Measurements from ENCODE around the gene SUMO1.

SUMO1 gene

DNA sequence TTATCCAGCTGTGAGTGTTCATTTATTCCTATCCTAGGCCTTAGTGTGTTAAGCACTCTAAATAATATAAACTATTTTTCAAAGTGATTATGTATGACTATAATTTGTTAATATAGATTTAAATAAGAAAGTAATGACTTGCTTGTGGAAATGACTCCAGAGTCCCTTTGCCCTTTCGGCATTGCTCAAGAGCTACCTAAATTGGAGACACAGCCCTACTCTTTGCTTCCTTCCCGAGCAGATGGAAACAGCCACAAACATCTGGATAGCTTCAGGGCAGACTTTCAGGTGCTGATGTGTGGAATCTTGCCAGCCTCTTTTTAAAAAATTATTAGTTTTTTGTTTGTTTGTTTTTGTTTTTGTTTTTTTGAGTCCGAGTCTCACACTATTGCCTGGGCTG, 44.0 kb downstream of the SUMO1 start:
- TF ChIP-seq TAF1 (IDR thresholded peaks at IDR 0.05; ENCODE audit: borderline replicate concordance, insufficient read depth, low read length) = no peak
- TF ChIP-seq SIN3A (IDR thresholded peaks at IDR 0.05; ENCODE audit: borderline replicate concordance, insufficient read depth, low read length) = no peak
- TF ChIP-seq REST (IDR thresholded peaks at IDR 0.05; ENCODE audit: insufficient read depth in 1 of 2, low read depth in 2 of 2, low read length in 2 of 2) = no peak
- no peak for TF ChIP-seq FOXP2 (optimal IDR thresholded peaks at IDR 0.05; ENCODE audit: borderline replicate concordance, extremely low read depth, extremely low read length, insufficient read depth)
- no peak for TF ChIP-seq POLR2AphosphoS5 (IDR thresholded peaks at IDR 0.05; ENCODE audit: low read depth, low read length)

DNA sequence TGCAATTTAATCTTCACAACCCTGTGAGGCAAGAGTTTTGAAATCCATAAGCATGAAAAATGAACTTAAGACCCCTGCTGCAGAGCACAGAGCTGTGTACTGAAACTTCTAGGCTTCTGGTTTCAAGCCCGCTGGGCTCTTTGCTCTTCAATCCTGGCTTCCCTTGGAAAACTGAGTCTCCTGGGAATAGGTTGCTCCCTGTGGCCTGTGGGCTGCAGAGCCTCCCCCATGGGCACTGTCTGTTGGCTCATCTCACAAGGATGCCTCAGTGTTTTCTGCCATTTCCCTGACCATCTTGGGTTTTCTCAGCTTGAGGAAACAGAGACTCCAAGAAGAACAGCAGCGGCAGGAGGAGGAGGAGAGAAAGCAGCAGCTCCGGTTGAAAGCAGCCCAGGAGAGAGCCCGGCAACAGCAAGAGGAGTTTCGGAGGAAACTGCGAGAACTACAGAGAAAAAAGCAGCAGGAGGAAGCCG, 44.5 kb downstream of the SUMO1 start:
- no peak for TF ChIP-seq REST (IDR thresholded peaks at IDR 0.05; ENCODE audit: insufficient read depth in 1 of 2, low read depth in 2 of 2, low read length in 2 of 2)
- TF ChIP-seq POLR2AphosphoS5 (IDR thresholded peaks at IDR 0.05; ENCODE audit: low read depth, low read length) = no peak
- no peak for TF ChIP-seq FOXP2 (optimal IDR thresholded peaks at IDR 0.05; ENCODE audit: borderline replicate concordance, extremely low read depth, extremely low read length, insufficient read depth)
- no peak for TF ChIP-seq TAF1 (IDR thresholded peaks at IDR 0.05; ENCODE audit: borderline replicate concordance, insufficient read depth, low read length)
- TF ChIP-seq SIN3A (IDR thresholded peaks at IDR 0.05; ENCODE audit: borderline replicate concordance, insufficient read depth, low read length) = no peak

- no peak for TF ChIP-seq FOXP2 (optimal IDR thresholded peaks at IDR 0.05; ENCODE audit: borderline replicate concordance, extremely low read depth, extremely low read length, insufficient read depth)
- no peak for TF ChIP-seq POLR2AphosphoS5 (IDR thresholded peaks at IDR 0.05; ENCODE audit: low read depth, low read length)
- TF ChIP-seq REST (IDR thresholded peaks at IDR 0.05; ENCODE audit: insufficient read depth in 1 of 2, low read depth in 2 of 2, low read length in 2 of 2) = no peak
- no peak for TF ChIP-seq SIN3A (IDR thresholded peaks at IDR 0.05; ENCODE audit: borderline replicate concordance, insufficient read depth, low read length)
- TF ChIP-seq TAF1 (IDR thresholded peaks at IDR 0.05; ENCODE audit: borderline replicate concordance, insufficient read depth, low read length) = no peak
These were observed 45.1 kb downstream of the SUMO1 start for GRCh38 chr2:202193305-202193704.

DNA sequence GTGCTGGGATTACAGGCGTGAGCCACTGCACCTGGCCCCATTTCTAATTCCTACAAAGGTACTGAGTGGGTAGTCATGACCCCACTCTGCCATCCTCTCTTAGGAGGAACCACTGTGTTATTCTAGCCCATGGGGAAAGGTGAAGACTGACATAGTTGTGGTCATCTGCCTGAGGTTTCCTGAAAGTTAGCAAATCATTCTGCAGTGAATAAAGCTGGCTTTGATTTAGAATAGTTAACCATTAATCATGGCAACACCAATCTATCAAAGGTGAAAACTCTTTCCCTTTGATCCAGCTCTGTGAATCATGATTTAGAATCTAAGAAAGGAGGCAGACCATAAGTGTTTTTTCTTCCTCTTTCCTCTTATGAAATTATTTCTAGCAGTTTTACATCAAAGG, 50.8 kb downstream of the SUMO1 start:
- TF ChIP-seq FOXP2 (optimal IDR thresholded peaks at IDR 0.05; ENCODE audit: borderline replicate concordance, extremely low read depth, extremely low read length, insufficient read depth) (no peak), SIN3A (IDR thresholded peaks at IDR 0.05; ENCODE audit: borderline replicate concordance, insufficient read depth, low read length) (no peak), REST (IDR thresholded peaks at IDR 0.05; ENCODE audit: insufficient read depth in 1 of 2, low read depth in 2 of 2, low read length in 2 of 2) (no peak), TAF1 (IDR thresholded peaks at IDR 0.05; ENCODE audit: borderline replicate concordance, insufficient read depth, low read length) (no peak), POLR2AphosphoS5 (IDR thresholded peaks at IDR 0.05; ENCODE audit: low read depth, low read length) (no peak)

Data from PFSK-1 (cell line).